ENCODE data around the gene PPAT. TPM values are rescaled to one million over a fixed set of nuclear protein-coding genes. Genes with fewer than 3 reads are reported as not detected.
"Not testable (repeated sequence)": the region's sequence is repeated elsewhere in the genome, so short reads cannot be mapped to it uniquely, and the experiment has no call there.

The PPAT gene
- total RNA-seq, 4 donors from 2014 or later: 2.5 to 8.8 (median 4.1) TPM

DNA sequence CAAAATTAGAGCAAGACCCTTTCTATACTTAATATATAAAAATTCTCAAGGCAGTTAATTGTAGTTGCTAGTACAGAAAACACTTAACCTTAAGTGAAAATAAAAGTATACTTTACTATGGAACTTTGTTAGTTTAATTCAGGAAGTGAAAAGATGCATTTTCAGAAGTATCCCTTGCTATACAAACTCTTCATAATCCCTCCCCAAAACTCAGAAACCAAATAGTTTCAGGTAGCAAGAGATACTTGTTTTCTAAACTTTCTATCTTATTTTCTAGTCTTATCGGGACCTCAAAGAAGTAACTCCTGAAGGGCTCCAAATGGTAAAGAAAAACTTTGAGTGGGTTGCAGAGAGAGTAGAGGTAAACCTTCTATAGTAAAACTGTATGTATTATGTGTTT is 14.9 kb upstream of the PPAT start:
- H3K9me3 ChIP-seq: no peaks in the 10 kb centered on the region
- no peak overlapping the region for H3K4me3 ChIP-seq
- no peaks in the 10 kb centered on the region for H3K4me1 ChIP-seq
- no peak overlapping the region for H3K27ac ChIP-seq
- no peak for TF ChIP-seq POLR2AphosphoS5 (IDR thresholded peaks at IDR 0.05)
- TF ChIP-seq, protein P1, sequence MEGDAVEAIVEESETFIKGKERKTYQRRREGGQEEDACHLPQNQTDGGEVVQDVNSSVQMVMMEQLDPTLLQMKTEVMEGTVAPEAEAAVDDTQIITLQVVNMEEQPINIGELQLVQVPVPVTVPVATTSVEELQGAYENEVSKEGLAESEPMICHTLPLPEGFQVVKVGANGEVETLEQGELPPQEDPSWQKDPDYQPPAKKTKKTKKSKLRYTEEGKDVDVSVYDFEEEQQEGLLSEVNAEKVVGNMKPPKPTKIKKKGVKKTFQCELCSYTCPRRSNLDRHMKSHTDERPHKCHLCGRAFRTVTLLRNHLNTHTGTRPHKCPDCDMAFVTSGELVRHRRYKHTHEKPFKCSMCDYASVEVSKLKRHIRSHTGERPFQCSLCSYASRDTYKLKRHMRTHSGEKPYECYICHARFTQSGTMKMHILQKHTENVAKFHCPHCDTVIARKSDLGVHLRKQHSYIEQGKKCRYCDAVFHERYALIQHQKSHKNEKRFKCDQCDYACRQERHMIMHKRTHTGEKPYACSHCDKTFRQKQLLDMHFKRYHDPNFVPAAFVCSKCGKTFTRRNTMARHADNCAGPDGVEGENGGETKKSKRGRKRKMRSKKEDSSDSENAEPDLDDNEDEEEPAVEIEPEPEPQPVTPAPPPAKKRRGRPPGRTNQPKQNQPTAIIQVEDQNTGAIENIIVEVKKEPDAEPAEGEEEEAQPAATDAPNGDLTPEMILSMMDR (IDR thresholded peaks at IDR 0.05): no peak
- TF ChIP-seq EP300 (IDR thresholded peaks at IDR 0.05): no peak
- TF ChIP-seq POLR2A (IDR thresholded peaks at IDR 0.05): no peak
- H3K36me3 ChIP-seq: peaks cover 0 to 87% of the 10 kb centered on the region in 2 donors
- 94 to 100% methylated on average over 1 of the region's 1 CpG for WGBS, 2 donors (ENCODE audit: low coverage in 1 of 2)
- no peak for ATAC-seq
- no peaks in the 10 kb centered on the region for H3K27me3 ChIP-seq

DNA sequence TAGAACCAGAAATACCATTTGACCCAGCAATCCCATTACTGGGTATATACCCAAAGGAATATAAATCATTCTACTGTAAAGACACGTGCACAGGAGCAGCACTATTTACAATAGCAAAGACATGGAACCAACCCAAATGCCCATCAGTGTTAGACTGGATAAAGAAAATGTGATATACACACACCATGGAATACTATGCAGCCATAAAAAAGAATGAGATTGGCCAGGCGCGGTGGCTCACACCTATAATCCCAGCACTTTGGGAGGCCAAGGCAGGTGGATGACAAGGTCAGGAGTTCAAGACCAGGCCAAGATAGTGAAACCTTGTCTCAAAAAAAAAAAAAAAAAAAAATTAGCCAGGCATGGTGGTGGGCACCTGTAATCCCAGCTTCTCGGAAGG is 14.1 kb upstream of the PPAT start:
- peaks cover 0 to 87% of the 10 kb centered on the region in 2 donors for H3K36me3 ChIP-seq
- not testable (repeated sequence) for ATAC-seq, H3K27ac ChIP-seq

DNA sequence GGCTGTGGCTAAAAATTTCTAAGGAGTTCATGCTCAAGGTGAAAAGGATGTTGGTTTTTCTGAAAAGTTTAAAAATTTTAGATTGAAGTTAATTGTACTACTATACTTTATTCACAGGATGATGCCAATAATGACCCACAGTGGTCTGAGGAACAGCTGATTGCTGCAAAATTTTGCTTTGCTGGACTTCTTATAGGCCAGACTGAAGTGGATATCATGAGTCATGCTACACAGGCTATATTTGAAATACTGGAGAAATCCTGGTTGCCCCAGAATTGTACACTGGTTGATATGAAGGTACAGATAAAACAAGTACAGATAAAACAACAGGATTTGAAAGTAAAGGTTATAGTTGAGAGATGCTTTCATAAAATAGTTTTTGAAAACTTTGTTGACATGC is 12.9 kb upstream of the PPAT start:
- no peaks in the 10 kb centered on the region for H3K9me3 ChIP-seq

More for the DNA sequence above, 14.1 kb upstream of the PPAT start:
- H3K4me3 ChIP-seq, H3K27me3 ChIP-seq, H3K4me1 ChIP-seq, H3K9me3 ChIP-seq: not testable (repeated sequence)
- WGBS, 2 donors (ENCODE audit: low coverage in 1 of 2): 91 to 100% methylated on average over 1 to 4 of the region's 4 CpGs

DNA sequence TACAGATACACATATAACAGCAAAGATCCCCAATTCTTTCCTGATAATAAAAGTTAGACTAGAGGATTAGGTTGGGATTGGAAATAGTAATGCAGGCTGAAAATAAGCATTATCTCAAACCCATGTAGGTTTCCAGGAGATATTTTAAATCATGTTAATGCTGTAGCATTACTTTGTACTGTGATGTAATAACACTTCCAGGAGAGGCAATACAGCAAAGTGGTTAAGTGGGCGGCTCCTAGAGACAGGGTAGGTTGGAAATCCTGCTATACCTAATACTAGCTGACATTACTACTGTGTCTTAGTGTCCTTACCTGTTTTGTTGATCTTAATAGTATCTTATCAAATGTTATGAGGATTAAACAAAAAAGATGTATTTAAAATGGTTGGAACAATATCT is 10.3 kb upstream of the PPAT start:
- no peaks in the 10 kb centered on the region for H3K4me1 ChIP-seq
- no peak overlapping the region for H3K4me3 ChIP-seq
- TF ChIP-seq POLR2AphosphoS5 (IDR thresholded peaks at IDR 0.05): no peak
- TF ChIP-seq, protein P1 (IDR thresholded peaks at IDR 0.05): no peak
- TF ChIP-seq EP300 (IDR thresholded peaks at IDR 0.05): no peak
- TF ChIP-seq POLR2A (IDR thresholded peaks at IDR 0.05): no peak
- 91 to 100% methylated on average over 1 of the region's 1 CpG for WGBS, 2 donors (ENCODE audit: low coverage in 1 of 2)
- H3K36me3 ChIP-seq: peaks cover 0 to 73% of the 10 kb centered on the region in 2 donors
- H3K27me3 ChIP-seq: no peaks in the 10 kb centered on the region
- no peak for ATAC-seq
- no peak overlapping the region for H3K27ac ChIP-seq
- H3K9me3 ChIP-seq: no peaks in the 10 kb centered on the region

More for the DNA sequence above, 12.9 kb upstream of the PPAT start:
- Histone ChIP-seq H3K36me3 (peaks cover 0 to 79% of the 10 kb centered on the region in 2 donors), H3K27me3 (no peaks in the 10 kb centered on the region), H3K4me3 (no peak overlapping the region), H3K27ac (no peak overlapping the region), H3K4me1 (no peaks in the 10 kb centered on the region)
- TF ChIP-seq POLR2AphosphoS5 (IDR thresholded peaks at IDR 0.05) (no peak), EP300 (IDR thresholded peaks at IDR 0.05) (no peak), POLR2A (IDR thresholded peaks at IDR 0.05) (no peak)
- TF ChIP-seq, protein P1 (IDR thresholded peaks at IDR 0.05): no peak
- ATAC-seq: no peak

DNA sequence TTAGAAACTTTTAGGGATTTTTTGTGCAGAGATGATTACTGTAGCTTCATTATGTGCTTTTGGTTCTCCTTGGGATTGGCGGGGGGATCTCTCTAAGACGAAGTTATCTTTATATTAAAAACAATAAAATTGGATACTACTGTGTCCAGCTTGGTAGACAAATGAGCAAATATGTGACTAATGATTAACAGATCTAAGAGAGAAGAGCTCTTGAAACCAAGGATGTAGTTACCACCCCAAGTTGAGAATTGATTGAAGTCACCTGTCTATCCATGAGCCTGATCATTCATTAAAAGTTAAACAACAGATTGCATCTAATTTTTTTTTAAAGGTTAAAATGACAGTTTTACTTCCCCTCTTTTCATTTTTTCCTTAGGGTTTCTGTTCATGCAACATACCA is 9.3 kb upstream of the PPAT start:
- no peaks in the 10 kb centered on the region for H3K9me3 ChIP-seq
- H3K27ac ChIP-seq: no peak overlapping the region
- H3K27me3 ChIP-seq: no peaks in the 10 kb centered on the region
- peaks cover 0 to 63% of the 10 kb centered on the region in 2 donors for H3K36me3 ChIP-seq
- no peak for ATAC-seq
- WGBS, 2 donors (ENCODE audit: low coverage in 1 of 2): 97 to 100% methylated on average over 2 of the region's 2 CpGs
- TF ChIP-seq POLR2AphosphoS5 (IDR thresholded peaks at IDR 0.05) (no peak), POLR2A (IDR thresholded peaks at IDR 0.05) (no peak), EP300 (IDR thresholded peaks at IDR 0.05) (no peak)
- TF ChIP-seq, protein P1 (IDR thresholded peaks at IDR 0.05): no peak
- no peak overlapping the region for H3K4me3 ChIP-seq
- H3K4me1 ChIP-seq: no peaks in the 10 kb centered on the region

Measured in gastroesophageal sphincter (tissue), 4 donors.